Esophagus (tissue), 2 donors: ENCODE measurements around the gene GRIK5. TPM values are rescaled to one million over a fixed set of nuclear protein-coding genes. Genes with fewer than 3 reads are reported as not detected.
"Not testable (repeated sequence)": the region's sequence is repeated elsewhere in the genome, so short reads cannot be mapped to it uniquely, and the experiment has no call there.

Source experiments
- H3K27ac ChIP-seq, 2 donors: one replicate each; pipeline ENCODE4 v1.5.1; 2013; ENCODE audit warnings: low read depth in 2 of 2, mild to moderate bottlenecking in 2 of 2, inconsistent platforms in 1 of 2, low read length in 1 of 2, moderate library complexity in 1 of 2
- H3K27me3 ChIP-seq, 2 donors: one replicate each; pipeline ENCODE4 v1.6.1; 2013; ENCODE audit warnings: low read length in 2 of 2, control low read depth in 1 of 2, mild to moderate bottlenecking in 1 of 2; ENCODE audit not compliant: insufficient read depth in 2 of 2, control insufficient read depth in 1 of 2
- H3K36me3 ChIP-seq, 2 donors: one replicate each; pipeline ENCODE4 v1.6.1; 2013; ENCODE audit warnings: low read length in 1 of 2; ENCODE audit not compliant: control insufficient read depth in 2 of 2, insufficient read depth in 2 of 2
- H3K4me1 ChIP-seq, 2 donors: one replicate each; pipeline ENCODE4 v1.6.1; 2013; ENCODE audit warnings: low read length in 1 of 2; ENCODE audit not compliant: control insufficient read depth in 2 of 2, insufficient read depth in 2 of 2
- H3K4me3 ChIP-seq, 2 donors: one replicate each; pipeline ENCODE4 v1.5.1; 2013; ENCODE audit warnings: low read length in 2 of 2, mild to moderate bottlenecking in 2 of 2, low read depth in 1 of 2, moderate library complexity in 1 of 2
- H3K9me3 ChIP-seq, 2 donors: one replicate each; pipeline ENCODE4 v1.6.1; 2013; ENCODE audit warnings: mild to moderate bottlenecking in 2 of 2, low read depth in 1 of 2, low read length in 1 of 2, moderate library complexity in 1 of 2; ENCODE audit not compliant: control insufficient read depth in 2 of 2, insufficient read depth in 1 of 2
- WGBS, 2 donors: extraction: QIAGEN DNeasy Blood & Tissue Kit; methylation state at CpG; one replicate each; pipeline ENCODE4 v1.1.7; 2013; 5-methylcytosine and 5-hydroxymethylcytosine counted together
- polyA plus RNA-seq, 2 donors: library from polyadenylated mRNA; stranded (reverse); fragments of 200-250 nt; gene quantifications; one replicate each; pipeline ENCODE4 v1.2.3, GENCODE V29; 2013
- donor health status: healthy with polysubstance abuse.
- donor health status: Bipolar disorder and iron deficiency.

The GRIK5 gene
- polyA plus RNA-seq, 2 donors = 1.1 to 1.4 TPM

DNA sequence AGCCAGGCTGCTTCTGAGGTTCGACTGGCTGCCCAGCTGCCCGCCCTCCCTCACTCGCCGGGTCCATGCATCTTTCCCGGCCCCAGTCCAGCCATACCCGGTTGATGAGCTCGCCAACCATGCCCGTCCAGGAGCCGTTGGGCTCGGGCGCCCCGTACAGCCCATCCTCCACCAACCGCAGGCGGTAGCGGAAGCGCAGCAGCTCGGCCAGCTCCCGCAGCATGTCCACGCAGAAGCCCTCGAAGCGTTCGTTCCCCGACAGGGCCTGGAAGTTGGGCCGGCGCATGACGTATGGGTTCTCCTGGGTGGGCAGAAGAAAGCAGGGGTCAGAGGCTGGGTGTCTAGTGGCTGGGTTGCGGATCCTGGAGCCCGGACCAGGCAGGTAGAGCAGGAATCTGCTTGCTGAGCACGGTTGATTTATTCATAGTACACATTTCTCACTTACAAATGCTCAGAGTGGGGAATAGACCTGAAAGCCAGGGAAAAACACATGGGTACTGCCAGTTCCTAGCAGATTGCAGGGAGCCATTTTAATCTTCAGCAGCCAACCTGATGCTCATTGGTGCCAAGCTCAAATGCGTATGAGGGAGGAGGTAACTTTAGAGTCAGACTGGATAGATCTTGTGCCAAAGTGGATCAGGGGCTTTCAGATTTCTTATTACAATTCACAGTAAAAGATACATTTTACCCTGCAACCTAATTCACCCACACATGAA, 27.4 kb downstream of the GRIK5 start:
- WGBS, 2 donors = 90 to 91% methylated on average over 30 of the region's 30 CpGs
- no peak overlapping the region for H3K4me3 ChIP-seq
- H3K27ac ChIP-seq = no peak overlapping the region
- H3K27me3 ChIP-seq = no peaks in the 10 kb centered on the region
- H3K36me3 ChIP-seq = no peaks in the 10 kb centered on the region
- H3K9me3 ChIP-seq = no peaks in the 10 kb centered on the region
- no peaks in the 10 kb centered on the region for H3K4me1 ChIP-seq

GRCh38 chr19:42040491-42040890, 29.5 kb downstream of the GRIK5 start:
- H3K9me3 ChIP-seq, H3K27ac ChIP-seq, H3K4me1 ChIP-seq, H3K36me3 ChIP-seq, H3K4me3 ChIP-seq, H3K27me3 ChIP-seq: not testable (repeated sequence)
- 58 to 62% methylated on average over 9 of the region's 9 CpGs for WGBS, 2 donors

DNA sequence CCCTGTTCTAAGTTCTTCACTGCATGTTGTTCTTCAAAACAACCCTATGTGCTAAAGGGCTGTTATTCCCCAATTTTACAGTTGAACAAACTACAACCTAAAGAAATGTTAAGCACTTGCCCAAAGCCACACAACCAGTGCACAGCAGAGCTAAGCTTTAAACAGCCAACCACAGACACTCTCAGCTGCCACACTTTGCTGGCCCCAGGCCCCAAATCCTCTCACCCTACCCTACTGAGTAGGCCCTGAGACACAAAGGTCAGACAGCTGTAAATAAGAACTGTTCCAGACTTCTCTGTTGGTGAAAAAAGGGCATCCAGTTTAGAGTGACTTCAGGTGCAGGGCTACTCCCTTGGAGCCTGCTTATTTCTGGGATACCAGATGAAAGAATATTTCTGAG, 30.0 kb downstream of the GRIK5 start:
- Histone ChIP-seq H3K36me3 (no peaks in the 10 kb centered on the region), H3K9me3 (no peaks in the 10 kb centered on the region)

DNA sequence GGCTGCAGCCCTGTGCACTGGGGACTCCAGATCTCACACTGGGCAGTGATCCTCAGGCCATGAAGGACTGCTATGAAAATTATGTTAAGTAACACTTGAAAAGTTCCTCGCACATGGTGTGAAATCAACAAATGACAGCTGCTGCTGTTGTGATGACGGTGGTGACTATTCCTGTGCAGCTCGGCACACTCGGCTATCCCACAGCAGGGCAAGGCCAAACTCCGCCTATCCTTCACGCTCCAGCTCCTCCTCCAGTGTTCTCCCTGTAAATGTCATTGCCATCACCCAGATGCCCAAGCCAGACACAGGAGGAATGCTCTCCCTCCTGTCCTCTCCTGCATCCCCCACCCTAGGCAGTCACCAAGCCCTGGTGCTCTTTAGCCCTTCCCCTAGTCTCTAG, 31.3 kb downstream of the GRIK5 start:
- no peaks in the 10 kb centered on the region for H3K36me3 ChIP-seq
- no peaks in the 10 kb centered on the region for H3K27me3 ChIP-seq
- no peaks in the 10 kb centered on the region for H3K9me3 ChIP-seq
- H3K27ac ChIP-seq = no peak overlapping the region
- no peaks in the 10 kb centered on the region for H3K4me1 ChIP-seq
- no peak overlapping the region for H3K4me3 ChIP-seq
- 69 to 78% methylated on average over 6 of the region's 6 CpGs for WGBS, 2 donors

More for the DNA sequence above, 30.0 kb downstream of the GRIK5 start:
- Histone ChIP-seq H3K27me3 (no peaks in the 10 kb centered on the region), H3K27ac (no peak overlapping the region), H3K4me3 (no peak overlapping the region), H3K4me1 (no peaks in the 10 kb centered on the region)

DNA sequence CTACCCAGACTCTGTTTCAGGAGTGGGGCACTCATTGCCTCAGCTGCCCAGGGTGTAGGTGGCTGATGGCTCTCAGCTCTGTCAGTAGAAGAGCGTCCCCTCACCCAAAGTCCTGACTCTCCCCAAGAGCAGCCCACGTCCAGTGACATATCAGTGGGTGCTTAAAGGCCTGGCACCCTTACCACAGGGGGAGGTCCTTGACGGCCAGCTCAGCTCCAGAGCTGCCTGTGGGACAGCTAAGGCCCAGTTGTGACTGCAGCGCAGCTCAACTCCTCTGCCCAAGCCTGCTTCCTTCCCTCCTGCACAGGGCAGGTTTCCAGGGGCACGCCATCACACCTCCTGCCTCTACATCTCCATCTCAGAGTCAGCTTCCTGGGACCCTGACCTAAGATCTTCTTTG, 32.4 kb downstream of the GRIK5 start:
- Histone ChIP-seq H3K4me3 (no peak overlapping the region), H3K27me3 (no peaks in the 10 kb centered on the region), H3K36me3 (no peaks in the 10 kb centered on the region), H3K9me3 (no peaks in the 10 kb centered on the region), H3K27ac (no peak overlapping the region), H3K4me1 (no peaks in the 10 kb centered on the region)
- 79 to 81% methylated on average over 5 of the region's 5 CpGs for WGBS, 2 donors

- not testable (repeated sequence) for H3K36me3 ChIP-seq, H3K4me3 ChIP-seq, H3K4me1 ChIP-seq, H3K27ac ChIP-seq, H3K9me3 ChIP-seq, H3K27me3 ChIP-seq
- WGBS, 2 donors = 32 to 35% methylated on average over 17 of the region's 17 CpGs
Measured at GRCh38 chr19:42034640-42035391, 35.2 kb downstream of the GRIK5 start.

DNA sequence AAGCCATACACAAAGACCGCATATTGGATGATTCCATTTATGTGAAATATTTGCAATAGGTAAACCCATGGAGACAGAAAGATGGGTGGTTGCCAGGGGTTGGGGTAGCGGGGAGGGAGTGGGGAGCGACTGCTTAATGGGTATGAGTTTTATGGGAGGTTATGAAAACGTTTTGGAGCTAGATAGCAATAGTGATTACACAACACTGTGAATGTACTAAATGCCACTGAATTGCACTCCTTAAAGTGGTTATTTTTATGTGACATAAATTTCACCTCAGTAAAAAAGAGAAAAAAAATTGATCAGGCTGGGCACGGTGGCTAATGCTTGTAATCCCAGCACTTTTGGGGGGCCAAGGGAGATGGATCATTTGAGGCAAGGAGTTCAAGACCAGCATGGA, 36.6 kb downstream of the GRIK5 start:
- no peaks in the 10 kb centered on the region for H3K9me3 ChIP-seq
- no peaks in the 10 kb centered on the region for H3K27me3 ChIP-seq
- no peak overlapping the region for H3K4me3 ChIP-seq
- H3K36me3 ChIP-seq = no peaks in the 10 kb centered on the region
- no peaks in the 10 kb centered on the region for H3K4me1 ChIP-seq
- H3K27ac ChIP-seq = no peak overlapping the region
- WGBS, 2 donors = 65% methylated on average over 5 of the region's 5 CpGs

GRCh38 chr19:42032431-42032830, 37.6 kb downstream of the GRIK5 start:
- no peaks in the 10 kb centered on the region for H3K4me1 ChIP-seq
- H3K27me3 ChIP-seq = no peaks in the 10 kb centered on the region
- H3K27ac ChIP-seq = no peak overlapping the region
- H3K36me3 ChIP-seq = no peaks in the 10 kb centered on the region
- no peaks in the 10 kb centered on the region for H3K9me3 ChIP-seq
- 34 to 41% methylated on average over 5 of the region's 5 CpGs for WGBS, 2 donors
- H3K4me3 ChIP-seq = no peak overlapping the region

- Histone ChIP-seq H3K9me3 (no peaks in the 10 kb centered on the region), H3K4me1 (no peaks in the 10 kb centered on the region), H3K36me3 (no peaks in the 10 kb centered on the region), H3K4me3 (no peak overlapping the region), H3K27me3 (no peaks in the 10 kb centered on the region), H3K27ac (no peak overlapping the region)
- 75 to 82% methylated on average over 7 of the region's 7 CpGs for WGBS, 2 donors
Measured at GRCh38 chr19:42030645-42031440, 39.2 kb downstream of the GRIK5 start.
